ENCODE results near the gene CS.

CS gene

GRCh38 chr12:56252649-56253048 lies 47.5 kb downstream of the CS start:
- DNase-seq = no peak

- no peak for DNase-seq
Observed at GRCh38 chr12:56248711-56249110, 51.4 kb downstream of the CS start.

GRCh38 chr12:56247923-56248322 lies 52.2 kb downstream of the CS start:
- DNase-seq = no peak

- no peak for DNase-seq
Observed at GRCh38 chr12:56244494-56244893, 55.6 kb downstream of the CS start.

- DNase-seq = no peak
Observed at GRCh38 chr12:56243731-56244181, 56.4 kb downstream of the CS start.

GRCh38 chr12:56242986-56243385 lies 57.1 kb downstream of the CS start:
- no peak for DNase-seq

- no peak for DNase-seq
Observed at GRCh38 chr12:56241424-56242303, 58.5 kb downstream of the CS start.

GRCh38 chr12:56237552-56237951 lies 62.6 kb downstream of the CS start:
- DNase-seq = no peak

GRCh38 chr12:56236985-56237384 lies 63.1 kb downstream of the CS start:
- no peak for DNase-seq

GRCh38 chr12:56236091-56236490 lies 64.0 kb downstream of the CS start:
- no peak for DNase-seq

- DNase-seq = no peak
Observed at GRCh38 chr12:56234746-56235436, 65.2 kb downstream of the CS start.

- no peak for DNase-seq
Observed at GRCh38 chr12:56231184-56231582, 68.9 kb downstream of the CS start.

GRCh38 chr12:56230432-56231183 lies 69.5 kb downstream of the CS start:
- no peak for DNase-seq

GRCh38 chr12:56229916-56230431 lies 70.2 kb downstream of the CS start, which contains the start of gene SLC39A5:
SLC39A5 (plus strand) TSS chr12:56230051; CDS start chr12:56231275, 1,224 bp downstream.
- no peak for DNase-seq

- no peak for DNase-seq
Observed at GRCh38 chr12:56229082-56229481, 71.0 kb downstream of the CS start.

GRCh38 chr12:56224954-56225353 lies 75.2 kb downstream of the CS start:
- DNase-seq = no peak

GRCh38 chr12:56224102-56224701 lies 75.9 kb downstream of the CS start, which contains the start of gene NABP2:
NABP2 (plus strand) TSS chr12:56224342; CDS start chr12:56224857, 515 bp downstream.
- DNase-seq = peak; percentile 81 to 98 (median 96)

- no peak for DNase-seq
Observed at GRCh38 chr12:56223571-56224101, 76.5 kb downstream of the CS start.

GRCh38 chr12:56222531-56222895 lies 77.6 kb downstream of the CS start:
- DNase-seq = no peak

- DNase-seq = peak; percentile 68 to 98 (median 94)
Observed at GRCh38 chr12:56221757-56222530, 78.2 kb downstream of the CS start, which contains the start of gene RNF41. RNF41 (minus strand) TSS chr12:56221922; CDS start chr12:56214047, 7,875 bp downstream.
